ENCODE data around the gene HTR2A.
"Not testable (repeated sequence)": the region's sequence is repeated elsewhere in the genome, so short reads cannot be mapped to it uniquely, and the experiment has no call there.

Gene HTR2A

DNA sequence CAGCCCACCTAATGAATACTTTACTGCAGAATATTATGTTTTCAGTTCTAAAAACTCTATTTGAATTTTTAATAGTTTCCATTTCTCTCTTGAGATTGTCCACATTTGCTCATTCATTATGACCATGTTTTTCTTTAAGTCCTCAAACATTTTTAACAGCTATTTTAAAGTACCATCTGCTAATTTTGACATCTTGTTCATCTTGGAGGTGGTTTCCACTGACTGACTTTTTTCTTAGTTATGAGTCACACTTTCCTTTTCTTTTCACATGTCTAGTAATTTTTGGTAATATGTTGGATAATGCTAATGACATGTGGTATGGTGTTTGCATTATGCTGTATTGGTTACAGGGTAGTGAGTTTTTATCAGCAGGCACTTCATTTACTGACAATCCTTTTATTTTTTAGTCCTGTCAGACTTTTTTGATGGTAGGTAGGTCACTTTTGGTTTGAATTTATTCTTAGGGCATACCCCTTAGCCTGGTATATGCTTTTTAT lies 84.5 kb downstream of the HTR2A start:
- Mint-ChIP-seq H3K27ac (no peak overlapping the region), H3K27me3 (peaks cover 8% of the 10 kb centered on the region), H3K4me1 (peaks cover 4% of the 10 kb centered on the region), H3K36me3 (no peaks in the 10 kb centered on the region), H3K4me3 (no peak overlapping the region), H3K9me3 (peaks cover 13% of the 10 kb centered on the region)
- no peak for DNase-seq
- CTCF ChIA-PET, result no interaction called here

DNA sequence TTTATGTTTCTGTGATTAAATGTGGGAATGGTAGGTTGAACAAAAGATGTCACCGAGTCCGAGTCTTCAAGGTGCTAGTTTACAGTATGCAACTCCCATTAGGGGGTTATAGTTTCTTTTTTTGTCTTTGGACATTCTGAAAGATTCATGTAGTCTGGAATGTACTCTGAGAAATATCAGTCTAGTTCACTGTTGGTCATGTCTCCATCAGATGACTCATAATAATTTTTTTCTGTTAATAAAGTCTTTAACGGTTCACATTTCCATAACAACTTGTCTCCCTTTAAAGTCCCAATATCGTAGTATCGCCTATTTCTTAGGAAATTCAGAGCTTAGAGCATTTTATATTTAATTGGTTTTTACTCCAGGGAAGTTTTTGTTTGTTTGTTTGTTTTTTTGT lies 86.4 kb downstream of the HTR2A start:
- no peak overlapping the region for H3K4me3 Mint-ChIP-seq
- peaks cover 13% of the 10 kb centered on the region for H3K9me3 Mint-ChIP-seq
- DNase-seq, result no peak
- H3K4me1 Mint-ChIP-seq, result peaks cover 4% of the 10 kb centered on the region
- no peaks in the 10 kb centered on the region for H3K36me3 Mint-ChIP-seq
- peaks cover 8% of the 10 kb centered on the region for H3K27me3 Mint-ChIP-seq
- no peak overlapping the region for H3K27ac Mint-ChIP-seq
- CTCF ChIA-PET, result no interaction called here

- H3K36me3 Mint-ChIP-seq, H3K27ac Mint-ChIP-seq, H3K4me1 Mint-ChIP-seq, DNase-seq, CTCF ChIA-PET, H3K9me3 Mint-ChIP-seq, H3K4me3 Mint-ChIP-seq: not testable (repeated sequence)
- peaks cover 18% of the 10 kb centered on the region for H3K27me3 Mint-ChIP-seq
These were observed 91.9 kb downstream of the HTR2A start for GRCh38 chr13:46804921-46805320.

- H3K4me1 Mint-ChIP-seq, result no peaks in the 10 kb centered on the region
- no peak overlapping the region for H3K27ac Mint-ChIP-seq
- no peaks in the 10 kb centered on the region for H3K36me3 Mint-ChIP-seq
- CTCF ChIA-PET, result no interaction called here
- H3K4me3 Mint-ChIP-seq, result no peak overlapping the region
- H3K27me3 Mint-ChIP-seq, result peaks cover 13% of the 10 kb centered on the region
- no peak for DNase-seq
- H3K9me3 Mint-ChIP-seq, result no peaks in the 10 kb centered on the region
These were observed 92.5 kb downstream of the HTR2A start for GRCh38 chr13:46804391-46804815.

DNA sequence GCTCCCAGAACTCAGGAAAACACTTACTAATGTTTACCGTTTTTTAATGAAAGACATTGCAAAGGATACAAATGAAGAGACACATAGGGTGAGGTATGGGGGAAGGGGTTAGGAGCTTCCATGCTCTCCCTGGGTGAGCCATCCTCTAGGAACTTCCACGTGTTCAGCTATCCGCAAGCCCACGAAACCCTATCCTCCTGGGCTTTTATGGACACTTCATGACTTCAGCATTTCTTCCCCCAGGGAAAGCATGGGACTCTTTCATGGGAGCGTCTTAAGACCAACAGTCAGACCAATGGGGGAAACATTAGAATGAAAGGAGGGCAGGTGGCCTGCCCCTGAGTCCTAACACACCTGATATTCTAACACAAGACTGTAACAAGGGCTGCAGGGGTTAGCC lies 93.3 kb downstream of the HTR2A start:
- CTCF ChIA-PET, result no interaction called here
- peaks cover 13% of the 10 kb centered on the region for H3K27me3 Mint-ChIP-seq
- no peak overlapping the region for H3K4me3 Mint-ChIP-seq
- no peaks in the 10 kb centered on the region for H3K36me3 Mint-ChIP-seq
- DNase-seq, result no peak
- no peaks in the 10 kb centered on the region for H3K4me1 Mint-ChIP-seq
- no peak overlapping the region for H3K27ac Mint-ChIP-seq
- H3K9me3 Mint-ChIP-seq, result no peaks in the 10 kb centered on the region

GRCh38 chr13:46801858-46802257 lies 95.0 kb downstream of the HTR2A start:
- Mint-ChIP-seq H3K36me3 (no peaks in the 10 kb centered on the region), H3K4me1 (peaks cover 10% of the 10 kb centered on the region), H3K27me3 (peaks cover 13% of the 10 kb centered on the region), H3K27ac (no peak overlapping the region), H3K4me3 (no peak overlapping the region), H3K9me3 (no peaks in the 10 kb centered on the region)
- DNase-seq, result no peak
- CTCF ChIA-PET, result no interaction called here

- H3K4me3 Mint-ChIP-seq, result no peak overlapping the region
- peaks cover 13% of the 10 kb centered on the region for H3K27me3 Mint-ChIP-seq
- H3K27ac Mint-ChIP-seq, result no peak overlapping the region
- DNase-seq, result no peak
- H3K36me3 Mint-ChIP-seq, result peaks cover 7% of the 10 kb centered on the region
- CTCF ChIA-PET, result no interaction called here
- H3K4me1 Mint-ChIP-seq, result peaks cover 34% of the 10 kb centered on the region
- no peaks in the 10 kb centered on the region for H3K9me3 Mint-ChIP-seq
These were observed 97.7 kb downstream of the HTR2A start for GRCh38 chr13:46799139-46799538.

DNA sequence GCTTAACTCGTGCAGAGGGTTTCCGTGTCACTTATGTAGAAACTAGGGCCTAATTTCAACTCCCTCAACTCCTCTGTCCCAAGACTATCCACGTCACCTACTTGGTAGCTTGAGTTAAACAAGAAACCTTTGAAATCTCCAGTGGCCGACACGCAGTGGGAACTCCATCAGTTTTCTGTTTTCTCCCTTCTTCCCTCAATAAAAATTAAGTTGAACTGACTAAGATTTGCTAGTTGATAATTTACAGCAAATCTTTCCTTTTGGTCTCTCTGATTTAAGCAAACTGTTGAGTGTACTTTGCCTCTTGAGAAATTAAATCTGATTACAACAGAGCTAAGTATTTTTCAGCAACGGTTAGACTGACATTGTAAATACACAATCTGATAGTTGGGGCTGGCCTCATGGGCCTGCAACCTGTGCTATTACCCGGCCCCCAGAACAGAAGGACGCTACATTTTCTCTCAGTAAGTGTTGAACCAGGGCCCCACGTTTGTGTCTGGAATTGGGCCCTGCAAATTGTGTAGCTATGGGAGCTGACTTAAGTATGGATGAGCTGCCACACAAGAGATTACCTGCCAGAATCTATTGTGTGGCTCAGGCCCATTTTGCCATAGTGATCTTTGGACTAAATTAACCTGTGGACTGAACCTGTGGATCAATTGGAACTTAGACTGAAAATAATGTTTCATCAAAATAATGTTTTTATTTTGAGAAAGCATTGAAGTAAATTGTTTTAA lies 99.2 kb downstream of the HTR2A start:
- CTCF ChIA-PET, result interaction anchor here (0.6 to 1.6 kb wide), 4 partner anchors 12 to 246 kb away, joined by 3 read pairs; no protein-coding TSS in a partner anchor
- Mint-ChIP-seq H3K4me3 (peak overlapping the region; percentile 95), H3K27ac (peak overlapping the region; percentile 97), H3K9me3 (no peaks in the 10 kb centered on the region), H3K27me3 (peaks cover 4% of the 10 kb centered on the region), H3K36me3 (peaks cover 12% of the 10 kb centered on the region), H3K4me1 (peaks cover 43% of the 10 kb centered on the region)
- no peak for DNase-seq

DNA sequence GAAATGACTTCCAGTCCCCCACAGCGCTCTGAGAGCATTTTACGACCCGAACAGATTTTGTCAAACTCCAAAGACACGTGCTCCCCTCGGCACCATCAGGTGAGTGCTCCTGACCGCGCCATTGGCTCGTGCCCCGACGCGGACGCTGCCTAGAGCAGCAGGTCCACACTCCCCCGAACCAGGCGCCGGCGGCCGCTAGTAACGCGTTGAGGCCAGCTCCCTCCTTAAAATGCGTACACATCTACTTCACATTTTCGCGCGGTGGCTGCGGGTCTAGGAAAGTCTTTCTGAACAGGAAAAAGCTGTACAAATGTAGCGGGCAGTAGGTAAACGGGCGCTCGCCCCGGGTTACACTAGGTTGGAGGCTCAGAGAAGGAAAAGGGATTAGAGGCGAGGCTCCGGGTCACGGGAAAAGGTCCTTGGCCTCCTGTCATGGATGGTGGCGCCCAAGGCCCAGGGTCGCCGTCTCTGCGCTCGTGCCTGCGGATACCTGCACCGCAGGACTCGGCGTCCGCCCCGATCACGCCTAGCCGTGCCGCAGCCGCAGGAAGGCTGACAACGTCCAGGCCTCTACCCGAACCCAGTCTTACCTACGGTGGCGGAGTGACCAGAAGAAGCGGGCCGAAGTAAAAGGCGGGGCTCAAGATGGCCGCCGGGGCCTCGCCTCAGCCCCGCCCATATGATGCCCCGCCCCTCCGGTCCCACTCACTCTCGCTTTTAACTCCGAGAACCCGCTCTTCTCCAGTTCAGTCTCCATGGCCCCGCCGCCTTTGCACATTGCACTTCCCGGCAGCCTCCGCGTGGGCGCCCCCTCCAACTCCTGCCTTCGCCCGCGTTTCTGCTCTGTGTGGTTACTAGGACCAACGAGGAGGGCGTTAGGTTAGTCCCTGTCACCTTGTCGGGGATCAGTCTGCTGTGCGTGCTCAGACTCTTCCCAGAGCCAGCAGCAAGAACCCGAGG lies 100.1 kb downstream of the HTR2A start, which contains the start of gene ESD:
Gene ESD (minus strand): TSS at position 647 of the 960 bp plus-strand sequence. CDS start 5,748 bp downstream, outside the sequence.
- H3K9me3 Mint-ChIP-seq, result no peaks in the 10 kb centered on the region
- CTCF ChIA-PET, result interaction anchor here (0.6 to 0.7 kb wide), 4 partner anchors 13 to 488 kb away, joined by 3 read pairs; no protein-coding TSS in a partner anchor

DNA sequence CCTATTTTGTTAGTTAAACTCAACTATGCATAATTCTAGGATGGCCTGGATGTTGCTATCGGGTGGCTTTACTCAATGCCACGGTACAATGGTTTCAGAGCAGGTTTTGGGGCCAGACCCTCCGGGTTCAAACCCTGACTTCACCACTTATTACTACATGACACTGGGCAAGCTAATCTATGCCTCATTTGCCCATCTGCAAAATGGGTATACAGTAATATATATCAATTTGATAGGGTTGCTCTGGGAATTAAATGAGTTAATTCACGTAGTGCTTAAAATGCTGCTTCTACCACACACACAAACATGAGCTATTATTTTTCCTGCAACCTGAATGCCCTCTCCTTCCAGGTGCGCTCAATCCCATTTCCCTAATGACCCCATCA lies 100.7 kb downstream of the HTR2A start:
- H3K4me3 Mint-ChIP-seq, result peak overlapping the region; percentile 95
- CTCF ChIA-PET, result interaction anchor here (0.6 kb wide), 1 partner anchor 487 kb away, joined by 3 read pairs; no protein-coding TSS in a partner anchor
- no peak for DNase-seq
- H3K27me3 Mint-ChIP-seq, result peaks cover 3% of the 10 kb centered on the region
- no peaks in the 10 kb centered on the region for H3K9me3 Mint-ChIP-seq
- peaks cover 13% of the 10 kb centered on the region for H3K36me3 Mint-ChIP-seq
- H3K4me1 Mint-ChIP-seq, result peaks cover 43% of the 10 kb centered on the region
- H3K27ac Mint-ChIP-seq, result peak overlapping the region; percentile 97

More for the DNA sequence above, 100.1 kb downstream of the HTR2A start, which contains the start of gene ESD:
- Mint-ChIP-seq H3K36me3 (peaks cover 13% of the 10 kb centered on the region), H3K4me3 (peak within 1 kb of the TSS; percentile 95), H3K4me1 (peaks cover 43% of the 10 kb centered on the region), H3K27me3 (peaks cover 4% of the 10 kb centered on the region), H3K27ac (peak within 1 kb of the TSS; percentile 97)
- peak; percentile 96 for DNase-seq

GRCh38 chr13:46795321-46795720 lies 101.5 kb downstream of the HTR2A start:
- Mint-ChIP-seq H3K4me3 (peak overlapping the region; percentile 60), H3K27me3 (no peaks in the 10 kb centered on the region), H3K4me1 (peaks cover 49% of the 10 kb centered on the region), H3K9me3 (no peaks in the 10 kb centered on the region), H3K36me3 (peaks cover 20% of the 10 kb centered on the region), H3K27ac (no peak overlapping the region)
- CTCF ChIA-PET, result no interaction called here
- DNase-seq, result no peak

- peaks cover under 1% of the 10 kb centered on the region for H3K4me1 Mint-ChIP-seq
- no peak overlapping the region for H3K4me3 Mint-ChIP-seq
- H3K36me3 Mint-ChIP-seq, result peaks cover 47% of the 10 kb centered on the region
- H3K27ac Mint-ChIP-seq, result no peak overlapping the region
- no peaks in the 10 kb centered on the region for H3K27me3 Mint-ChIP-seq
- CTCF ChIA-PET, result no interaction called here
- H3K9me3 Mint-ChIP-seq, result no peaks in the 10 kb centered on the region
- no peak for DNase-seq
These were observed 113.3 kb downstream of the HTR2A start for GRCh38 chr13:46783504-46783903.

- Mint-ChIP-seq H3K36me3 (peaks cover 46% of the 10 kb centered on the region), H3K4me1 (no peaks in the 10 kb centered on the region), H3K27ac (no peak overlapping the region), H3K9me3 (no peaks in the 10 kb centered on the region), H3K27me3 (no peaks in the 10 kb centered on the region), H3K4me3 (no peak overlapping the region)
- no peak for DNase-seq
- CTCF ChIA-PET, result no interaction called here
These were observed 114.2 kb downstream of the HTR2A start for GRCh38 chr13:46782691-46783090.

GRCh38 chr13:46782066-46782465 lies 114.8 kb downstream of the HTR2A start:
- Mint-ChIP-seq H3K36me3 (peaks cover 46% of the 10 kb centered on the region), H3K27ac (no peak overlapping the region), H3K4me3 (no peak overlapping the region), H3K9me3 (no peaks in the 10 kb centered on the region), H3K4me1 (no peaks in the 10 kb centered on the region), H3K27me3 (no peaks in the 10 kb centered on the region)
- CTCF ChIA-PET, result no interaction called here
- DNase-seq, result no peak

All from activated naive CD4-positive, alpha-beta T cell treated with anti-CD3 and anti-CD28 coated beads, Interleukin-2, amount 10 ng/mL, durations not matched to agents 7 days and 5 days (primary cell).